NCI-H526 treated with DMSO at 0.1 percent for 48 hours (cell line): ENCODE data around the gene RNLS.
A peak's percentile ranks its signal among the peaks of the same experiment; 100 is the strongest.

Experiments used
- DNase-seq: peaks from one replicate; lab custom pipeline; 2025; lab: John Stamatoyannopoulos, UW

The RNLS gene

DNA sequence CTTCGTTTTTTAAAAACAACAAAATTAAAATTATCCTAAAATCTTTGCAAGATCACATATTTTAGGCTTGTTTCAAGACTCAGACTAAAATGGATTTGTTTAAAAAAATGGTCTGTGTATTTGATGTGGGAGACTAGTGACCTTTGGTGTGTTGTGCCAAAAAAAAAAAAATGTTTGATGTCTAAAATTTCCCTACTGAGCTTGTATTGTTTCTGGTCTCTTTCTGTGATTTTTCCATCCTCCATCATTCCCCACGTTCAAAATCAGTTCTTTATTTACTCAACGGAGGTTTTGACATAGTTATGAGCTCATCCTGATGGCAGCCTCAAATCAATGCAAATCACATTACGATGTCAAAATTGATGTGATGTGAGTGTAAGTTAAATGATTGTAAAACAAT lies 326.2 kb downstream of the RNLS start:
- no peak for DNase-seq

DNA sequence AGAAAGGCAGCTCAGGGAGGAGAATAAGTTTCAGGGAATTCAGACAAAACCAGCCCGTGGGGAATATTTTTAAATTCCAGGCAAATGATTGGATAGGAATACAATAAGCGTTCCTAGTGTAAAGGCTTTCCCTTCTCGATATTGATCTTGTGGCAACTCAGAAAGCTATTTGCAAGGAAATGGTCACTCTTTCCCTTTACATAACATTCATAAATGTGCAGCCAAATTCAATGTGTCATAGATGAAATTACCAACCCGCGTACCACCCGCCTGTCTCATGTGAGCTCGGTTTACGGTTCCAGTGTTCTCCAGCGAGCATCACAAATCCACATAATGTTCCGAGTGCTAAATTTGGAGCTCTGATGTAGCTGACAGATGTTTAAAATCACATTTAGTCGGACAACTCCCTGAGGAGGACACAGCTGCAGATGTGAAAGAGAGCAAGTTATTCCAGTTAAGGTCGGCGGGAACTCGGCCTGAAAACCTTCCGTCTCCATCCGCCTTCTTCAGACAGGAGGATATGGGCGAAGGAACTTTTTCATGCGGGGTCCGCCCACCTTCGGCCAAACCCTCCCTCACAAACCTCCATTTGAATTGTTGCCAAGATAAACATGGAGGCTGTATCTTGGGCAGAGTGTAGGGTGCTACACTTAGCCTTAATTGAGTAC lies 327.0 kb downstream of the RNLS start:
- no peak for DNase-seq

DNA sequence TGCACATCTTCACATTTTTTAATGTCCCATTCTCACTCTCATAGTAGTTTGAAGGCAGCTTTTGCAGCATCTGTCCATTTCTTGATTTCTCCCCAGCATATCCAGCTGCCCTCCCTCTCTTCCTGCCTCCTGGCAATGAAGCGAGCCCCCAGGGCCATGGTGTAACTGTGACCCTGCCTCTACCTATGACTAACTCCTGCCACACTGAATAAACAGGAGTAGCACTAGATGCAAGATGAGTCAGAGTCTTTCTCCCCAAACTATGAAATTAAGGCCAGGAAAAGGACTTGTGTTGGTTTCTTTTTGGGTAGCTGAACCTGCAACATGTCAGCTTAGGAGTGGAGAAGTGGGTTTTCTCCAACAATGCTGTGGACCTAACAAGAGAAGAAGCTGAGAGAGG lies 329.0 kb downstream of the RNLS start:
- no peak for DNase-seq

DNA sequence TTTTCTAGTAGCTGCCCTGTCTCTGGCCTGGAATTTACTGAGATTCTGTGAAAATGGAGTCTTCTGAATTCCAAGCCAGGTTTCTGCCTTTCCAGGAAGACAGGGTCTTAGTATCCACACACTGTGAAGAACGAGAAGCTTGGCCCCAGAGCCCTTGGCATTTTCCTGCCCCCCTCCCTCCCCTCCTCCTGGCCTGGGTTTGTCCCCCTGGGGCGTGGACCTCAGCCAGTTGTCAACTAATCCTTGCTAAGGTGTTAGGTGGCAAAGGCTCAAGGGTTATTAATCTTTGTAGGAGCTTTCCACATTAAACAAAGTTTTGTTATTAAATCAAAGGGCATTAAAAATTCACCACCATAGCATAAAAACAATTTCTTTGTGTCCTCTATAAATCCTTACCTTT lies 329.5 kb downstream of the RNLS start:
- no peak for DNase-seq

DNA sequence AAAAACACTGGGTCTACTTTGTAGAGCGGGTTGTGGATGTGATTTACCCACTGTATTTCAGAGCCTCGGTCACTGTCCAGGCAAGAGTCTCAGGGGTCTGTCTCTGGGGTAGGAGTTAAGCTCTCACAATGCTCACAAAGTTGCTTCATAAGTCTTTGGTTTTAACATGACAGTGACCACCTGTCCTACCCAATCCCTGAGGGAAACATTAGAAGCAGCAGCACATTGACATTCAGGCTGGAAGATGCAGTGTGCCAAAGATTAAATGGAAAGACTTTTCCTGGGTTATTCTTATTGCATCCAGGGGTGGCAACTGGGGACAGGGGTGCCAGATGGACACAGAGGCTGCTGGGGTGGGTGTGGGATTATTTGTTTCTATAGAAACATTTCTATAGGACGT lies 330.0 kb downstream of the RNLS start:
- DNase-seq, result no peak

DNA sequence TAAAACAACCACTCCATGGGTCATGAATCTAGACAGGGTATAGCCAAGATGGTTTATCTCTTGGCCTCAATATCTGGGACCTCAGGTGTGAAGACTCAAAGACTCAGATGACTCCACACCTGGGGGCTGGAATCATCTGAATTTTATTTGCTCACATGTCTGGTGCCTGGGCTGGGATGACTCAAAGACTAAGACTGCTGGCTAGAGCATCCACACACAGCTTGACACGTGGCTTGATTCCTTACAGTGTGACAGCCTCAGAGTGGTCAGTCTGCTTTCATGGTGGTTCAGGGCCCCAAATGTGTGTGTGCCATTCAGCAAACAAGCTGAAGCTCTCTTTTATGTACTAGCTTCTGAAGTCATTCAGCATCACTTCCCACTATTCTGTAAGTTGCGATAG lies 333.7 kb downstream of the RNLS start:
- no peak for DNase-seq

DNA sequence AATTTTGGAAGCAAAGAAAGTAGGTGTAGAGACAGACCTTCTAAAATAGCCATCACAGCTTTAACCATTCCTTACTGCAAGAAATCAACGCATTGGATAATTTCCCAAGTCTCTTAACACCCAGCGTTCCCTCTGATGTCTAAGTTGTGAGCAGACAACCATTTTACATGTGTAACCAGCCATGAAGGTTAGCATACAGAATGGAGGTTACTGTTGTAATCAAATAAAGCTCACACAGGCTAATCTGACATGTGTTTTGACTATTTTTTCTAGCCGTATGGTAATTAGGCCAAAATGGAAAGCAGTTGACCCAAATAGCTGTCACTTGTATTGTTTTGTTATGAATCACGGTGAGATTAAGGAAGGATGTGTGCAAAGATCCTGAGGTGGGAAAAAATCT lies 336.4 kb downstream of the RNLS start:
- DNase-seq, result peak; percentile 2

DNA sequence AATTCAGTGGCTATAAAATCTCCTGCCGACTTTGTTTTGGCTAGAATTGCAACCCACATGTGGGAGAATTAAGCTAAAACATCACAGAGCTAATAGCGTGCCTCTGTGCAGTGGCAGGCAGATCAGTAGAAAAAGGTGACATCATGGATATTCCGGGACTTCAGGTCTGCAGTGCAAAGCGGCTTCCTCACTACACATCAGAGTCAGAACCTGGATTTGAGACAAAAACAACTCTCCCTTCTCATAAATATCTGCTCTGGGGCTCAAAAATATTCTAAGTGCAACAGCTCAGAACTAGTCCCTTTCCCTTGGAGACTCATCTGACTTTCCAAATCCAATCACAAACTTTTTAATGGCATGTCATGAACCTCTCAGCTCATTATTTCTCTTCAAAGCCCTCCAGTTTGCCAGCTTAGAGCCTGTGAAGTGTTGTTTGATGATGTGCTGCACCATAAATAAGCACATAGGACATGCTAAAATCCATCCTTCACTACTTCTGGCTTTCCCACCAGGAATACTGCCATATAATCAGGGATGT lies 337.1 kb downstream of the RNLS start:
- no peak for DNase-seq

DNA sequence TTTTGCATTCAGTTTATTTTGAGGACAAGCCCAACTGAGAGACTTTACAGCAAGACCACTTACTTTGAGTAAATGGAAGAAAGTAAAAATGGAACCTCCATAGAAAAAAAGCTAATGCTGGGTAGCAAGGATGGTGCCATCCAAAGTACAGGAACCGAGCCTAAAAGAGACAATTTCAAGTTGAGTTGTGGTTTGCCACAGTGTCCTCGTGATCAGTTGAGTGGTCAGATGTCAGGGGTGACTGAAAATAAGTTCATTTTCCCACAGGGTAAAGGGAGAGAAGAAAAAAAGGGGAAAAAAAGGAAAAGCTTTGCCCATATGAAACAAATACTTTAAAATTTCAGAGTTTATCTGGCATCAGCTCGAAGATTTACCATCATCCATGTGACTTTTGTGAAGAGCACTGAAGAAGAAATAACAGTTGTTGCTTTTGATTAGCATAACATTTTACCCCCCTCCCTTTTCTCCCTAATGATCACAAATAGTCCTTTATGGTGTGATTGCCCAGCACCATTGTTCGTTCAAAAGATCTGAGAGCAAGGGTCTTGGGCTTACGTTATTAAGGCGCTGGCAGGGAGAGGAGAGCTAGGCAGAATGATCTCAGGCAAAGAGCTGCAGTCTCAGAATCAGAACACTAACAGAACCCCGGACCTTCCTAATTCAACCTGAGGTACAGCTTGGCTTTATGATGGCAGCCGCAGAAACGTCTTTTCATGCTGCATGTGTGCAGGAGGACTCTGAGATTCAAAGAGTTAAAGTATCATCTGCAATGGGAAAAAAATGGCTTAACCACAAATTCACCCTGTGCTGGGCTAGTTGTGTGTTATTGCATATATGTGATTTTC lies 338.1 kb downstream of the RNLS start:
- DNase-seq, result no peak

DNA sequence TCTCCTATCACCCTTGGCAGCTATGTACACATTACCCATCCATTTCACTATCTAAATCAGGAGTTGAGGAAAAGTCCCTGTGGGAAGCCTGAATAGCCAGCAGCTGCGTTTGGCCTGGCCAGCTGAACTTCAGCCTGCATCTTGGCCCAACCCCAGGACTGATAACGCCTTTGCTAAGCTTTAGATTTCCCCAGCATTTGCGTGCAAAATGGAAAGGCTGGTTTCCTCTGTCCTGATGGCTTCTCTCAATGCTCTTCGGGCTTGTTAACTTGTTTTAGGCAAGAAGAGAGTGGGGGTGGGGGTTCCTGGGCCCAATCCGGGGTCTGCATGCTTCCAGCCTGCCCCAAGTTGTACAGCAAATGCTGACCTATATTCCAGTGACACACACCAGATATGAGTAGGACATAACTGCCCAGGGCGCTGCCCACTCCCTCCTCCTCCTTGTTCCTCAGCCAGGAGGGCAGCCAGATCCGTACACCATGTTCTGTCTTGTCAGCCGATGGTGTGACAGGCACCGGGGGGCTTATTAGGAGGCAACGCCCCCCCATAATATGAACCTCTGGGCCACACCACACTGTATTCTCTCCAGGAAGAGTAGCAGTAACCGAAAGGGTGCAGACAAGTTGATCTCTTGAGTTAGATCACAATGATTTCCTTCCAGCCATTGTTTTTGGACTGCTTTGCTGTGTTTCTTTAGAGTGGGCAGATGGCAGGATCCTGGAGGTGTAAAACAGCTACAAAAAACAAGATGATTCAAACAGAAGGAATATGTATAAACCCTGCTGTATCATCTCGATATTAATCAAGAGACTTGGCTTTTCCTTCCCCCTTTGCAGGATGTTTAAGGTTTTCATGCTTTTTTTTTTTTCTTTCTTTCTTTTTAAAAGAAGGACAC lies 339.0 kb downstream of the RNLS start:
- DNase-seq, result no peak

DNA sequence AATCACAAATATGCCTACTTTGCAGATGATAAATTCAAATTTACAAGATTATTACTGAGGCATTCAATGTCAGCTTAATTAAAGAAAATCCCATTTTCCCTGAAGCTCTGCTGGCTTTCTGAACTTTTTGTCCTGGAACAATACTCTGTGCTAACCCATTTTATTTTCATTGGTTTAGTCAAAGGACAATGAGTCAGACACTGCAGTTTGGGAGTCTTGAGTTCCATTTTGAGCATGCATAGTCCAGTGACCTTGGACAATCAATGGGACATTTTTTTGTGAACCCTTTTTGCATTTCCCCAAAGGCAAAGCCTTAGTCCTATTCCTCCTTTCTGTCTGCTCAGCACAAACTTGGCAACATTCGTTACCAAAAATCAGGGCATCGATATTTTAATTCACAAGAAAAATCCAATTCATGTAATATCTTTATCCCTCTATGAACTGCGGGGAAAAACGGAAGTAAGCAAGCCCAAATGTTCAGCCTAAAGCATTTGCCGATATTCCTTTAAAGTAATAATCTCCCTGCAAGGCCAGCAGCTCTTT lies 339.8 kb downstream of the RNLS start:
- no peak for DNase-seq

DNA sequence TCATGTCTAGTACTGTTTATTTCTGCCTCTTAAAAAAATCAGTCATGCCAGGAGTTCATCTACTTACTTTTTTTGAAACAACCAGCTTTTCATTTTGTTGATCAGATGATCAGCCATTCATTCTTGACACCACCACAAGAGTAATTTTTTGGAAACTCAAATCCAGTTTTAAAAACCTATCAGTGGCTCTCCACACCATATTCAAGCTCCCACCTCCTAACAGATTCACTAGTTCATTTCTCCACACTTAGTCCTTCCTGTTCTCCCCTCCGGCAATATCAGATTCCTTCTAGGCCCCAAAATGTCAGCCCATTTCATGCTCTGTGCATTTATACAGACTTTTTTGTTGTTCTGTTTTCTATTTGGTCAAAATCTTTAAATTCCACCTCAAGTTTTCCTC lies 341.6 kb downstream of the RNLS start:
- DNase-seq, result no peak

DNA sequence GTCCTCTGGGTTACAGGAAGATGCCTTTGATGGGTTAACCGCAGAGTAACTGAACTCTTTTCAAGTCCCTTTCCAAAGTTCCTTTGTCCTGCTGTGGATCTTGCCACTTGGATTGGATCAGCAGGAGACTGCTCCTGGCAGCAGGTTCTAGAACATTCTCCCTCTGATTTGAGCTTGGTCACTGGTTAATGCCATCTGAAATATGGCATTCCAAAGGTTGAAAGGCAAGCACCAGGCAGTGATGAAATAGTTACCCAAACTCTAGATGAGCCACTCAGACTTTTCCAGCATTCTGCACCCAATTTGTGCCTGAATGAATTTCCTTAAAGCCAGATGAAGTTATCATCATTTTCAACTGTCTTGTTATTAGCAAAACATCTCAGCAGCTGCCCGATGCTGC lies 343.9 kb downstream of the RNLS start:
- no peak for DNase-seq

DNA sequence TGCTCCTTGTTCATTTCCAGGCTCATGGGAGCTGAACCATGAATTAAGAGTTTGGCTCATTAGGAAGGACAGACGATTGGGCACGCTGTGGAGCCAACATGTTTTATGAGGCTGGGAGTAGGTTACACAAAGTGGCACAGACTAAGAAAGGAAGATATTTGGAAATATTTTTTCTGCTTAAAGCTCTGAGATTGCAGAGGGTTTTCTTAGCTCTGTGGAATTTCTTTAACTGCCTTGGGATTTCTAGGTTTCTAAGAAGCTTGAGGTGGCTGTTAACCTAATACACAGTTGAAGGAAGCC lies 344.6 kb downstream of the RNLS start:
- DNase-seq, result no peak

DNA sequence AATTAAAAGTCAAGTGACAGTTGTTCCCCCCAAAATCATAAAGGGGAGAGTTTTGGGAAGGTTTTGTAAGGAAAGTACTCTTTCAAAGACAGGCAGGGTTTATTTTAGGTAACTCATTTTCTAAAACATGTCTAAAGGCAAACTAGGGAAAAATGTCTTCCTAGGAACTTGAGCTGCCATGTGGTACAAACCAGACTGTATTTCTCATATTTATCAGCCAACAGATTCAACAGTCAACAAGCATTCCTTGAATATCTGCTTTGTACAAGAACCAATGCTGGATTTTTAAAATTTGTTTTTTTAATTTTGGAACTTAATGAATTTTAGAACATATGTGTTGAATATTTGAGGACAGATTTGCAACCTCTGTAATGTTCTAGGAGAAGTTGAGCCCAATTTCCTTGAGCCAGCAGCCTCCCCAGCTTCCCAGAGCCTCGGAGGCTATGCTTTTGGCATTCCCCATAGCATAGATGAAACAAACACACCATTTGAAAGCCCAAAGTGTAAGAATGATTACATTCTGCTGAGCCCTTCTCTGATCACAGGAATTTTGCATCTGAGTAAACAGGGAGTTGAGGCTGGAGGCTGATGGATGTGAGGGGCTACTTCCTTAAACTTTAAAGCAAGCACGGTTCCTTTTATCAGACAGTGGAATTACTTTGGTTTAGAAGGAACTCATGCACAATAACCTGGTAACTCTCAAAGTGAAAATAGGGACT lies 345.1 kb downstream of the RNLS start:
- no peak for DNase-seq

DNA sequence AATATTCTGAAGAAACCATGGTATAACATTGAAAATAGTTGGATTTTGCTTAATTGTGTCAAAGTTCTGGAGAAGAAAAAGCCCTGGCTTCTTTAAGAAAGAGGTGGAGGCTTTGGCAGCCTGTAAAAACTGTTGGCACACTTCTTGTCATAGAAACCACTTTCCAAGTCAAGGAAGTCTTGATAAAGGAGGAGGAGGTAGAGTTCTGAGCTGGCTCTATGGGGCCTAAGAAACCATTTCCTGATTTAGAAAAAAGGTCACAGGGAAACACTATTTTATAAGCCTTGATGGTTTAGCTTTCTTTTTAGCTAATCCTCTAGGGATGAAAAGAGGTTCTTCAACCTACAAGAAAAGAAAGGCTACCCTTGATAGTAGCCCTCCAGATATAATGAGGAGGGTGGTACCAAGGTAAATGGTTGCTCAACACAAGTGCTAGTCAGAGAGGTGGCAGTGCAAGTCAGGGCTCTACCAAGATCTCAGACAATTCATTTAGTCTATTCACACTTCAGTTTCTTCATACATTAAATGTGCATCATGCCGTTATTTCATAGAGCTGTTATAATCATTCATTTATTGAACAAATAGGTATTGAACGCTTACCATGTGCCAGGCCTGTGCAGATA lies 346.9 kb downstream of the RNLS start:
- no peak for DNase-seq

DNA sequence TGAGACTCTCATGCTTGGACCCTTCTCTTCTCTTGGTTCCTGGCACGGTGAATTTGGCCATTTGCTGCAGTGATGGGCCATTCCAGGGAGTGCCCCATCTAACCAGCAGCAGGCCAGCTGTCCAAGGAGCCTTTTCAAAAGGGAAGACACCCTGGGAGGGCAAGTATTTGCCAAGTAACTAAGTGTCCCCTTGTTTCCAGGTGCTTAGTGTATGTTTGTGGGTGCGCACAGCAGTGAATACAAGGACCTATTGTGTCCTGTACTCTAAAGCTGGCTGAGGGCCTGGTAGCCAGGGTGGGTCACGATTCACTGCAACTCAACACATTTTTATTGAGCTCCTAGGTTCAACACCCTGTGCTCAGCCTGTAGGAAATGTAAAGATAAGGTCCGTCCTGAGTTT lies 348.8 kb downstream of the RNLS start:
- no peak for DNase-seq

DNA sequence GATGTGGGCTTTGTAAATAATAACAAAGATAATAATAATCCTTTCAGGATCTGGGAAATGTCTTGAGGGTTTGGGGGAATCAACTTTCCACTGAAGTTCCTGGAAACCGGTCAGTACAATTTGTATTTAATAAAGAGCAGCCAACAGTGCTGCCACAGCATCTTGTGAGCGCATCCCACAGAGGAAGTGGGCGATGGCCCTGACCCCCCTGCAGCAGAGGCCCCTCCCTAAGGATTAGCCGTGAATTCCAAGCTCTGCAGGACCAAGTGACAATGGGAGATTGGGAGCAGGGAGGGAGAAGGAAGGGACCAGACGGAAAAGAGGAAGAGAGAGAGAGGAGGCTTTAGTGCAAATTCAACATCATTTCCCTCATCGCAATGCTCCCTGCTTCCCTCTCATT lies 349.2 kb downstream of the RNLS start:
- DNase-seq, result no peak

DNA sequence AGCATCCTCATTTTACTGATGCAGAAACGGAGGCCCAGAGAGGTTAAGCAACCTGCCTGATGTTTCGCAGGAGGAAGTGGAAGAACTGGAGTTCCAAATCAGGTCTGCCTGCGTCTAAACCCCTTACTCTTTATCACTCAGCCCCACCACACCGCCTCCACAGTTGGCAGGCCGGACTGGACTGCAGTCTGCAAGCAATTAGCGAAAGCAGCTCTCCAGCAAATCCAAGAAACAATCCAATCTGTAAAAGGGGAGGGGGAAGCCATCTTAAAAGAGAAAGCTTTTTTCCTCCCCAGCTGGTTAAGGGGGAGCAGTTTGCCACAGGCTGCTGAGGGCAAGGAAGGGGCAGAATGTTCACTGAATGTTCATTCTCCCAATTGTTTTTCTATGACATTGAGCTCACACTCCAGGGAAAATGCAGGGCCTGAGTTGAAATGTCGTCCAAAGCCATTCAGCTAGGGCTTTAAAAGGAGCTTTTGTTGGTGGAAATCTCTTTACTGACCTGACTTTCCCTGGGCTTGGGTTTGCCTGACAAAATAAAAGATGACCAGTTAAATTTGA lies 350.1 kb downstream of the RNLS start:
- DNase-seq, result no peak

DNA sequence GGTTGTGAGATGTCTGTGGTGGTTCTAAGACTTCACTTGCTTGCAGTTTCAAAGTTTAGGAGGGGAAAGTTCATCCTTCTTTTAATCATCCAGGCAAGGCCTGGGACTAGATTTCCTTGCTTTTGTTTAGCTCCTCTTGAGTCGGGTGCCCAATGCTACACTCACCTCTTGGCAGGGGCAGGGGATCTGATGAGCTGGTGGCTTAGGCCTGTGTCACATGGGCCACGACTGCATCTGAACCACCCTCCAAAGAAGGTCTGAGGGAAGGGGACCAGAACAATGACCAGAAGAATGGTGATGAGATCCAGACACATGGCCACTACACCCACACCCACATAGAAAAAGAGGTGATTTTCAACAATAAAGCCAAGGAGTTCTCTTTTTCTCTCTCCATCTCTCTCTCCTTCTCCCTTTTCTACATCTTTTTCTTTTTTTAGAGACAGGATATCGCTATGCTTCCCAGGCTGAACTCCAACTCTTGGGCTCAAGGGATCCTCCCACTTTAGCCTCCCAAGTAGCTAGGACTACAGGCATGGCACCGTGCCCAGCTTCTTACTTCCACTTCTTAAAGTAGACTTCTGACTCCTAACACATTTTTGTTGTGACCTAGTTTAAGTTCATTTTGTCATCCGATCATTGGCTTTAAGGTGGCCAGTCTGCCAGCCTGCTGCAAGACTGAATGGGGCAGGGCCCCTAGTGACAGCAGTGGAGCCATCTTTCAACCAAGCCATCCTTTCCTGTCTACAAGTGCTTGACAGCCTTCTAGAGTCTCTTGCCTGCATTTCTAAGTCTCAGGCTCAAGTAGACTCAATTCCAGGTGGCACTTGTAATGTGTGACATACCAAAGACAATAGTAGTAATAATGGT lies 350.9 kb downstream of the RNLS start:
- no peak for DNase-seq
